Esophagus squamous epithelium (tissue), 4 donors: ENCODE measurements around the gene ACSM2B.
"Not testable (repeated sequence)": the region's sequence is repeated elsewhere in the genome, so short reads cannot be mapped to it uniquely, and the experiment has no call there.

Experiments
- POLR2A ChIP-seq, 4 donors: fragments of 450-650 bp; IDR thresholded peaks; one replicate each; pipeline ENCODE4 v1.6.1; 2017; ENCODE audit warnings: antibody characterized with exemption in 4 of 4, mild to moderate bottlenecking in 4 of 4, moderate library complexity in 3 of 4
- TF ChIP-seq, protein P1 (sequence below), 6 experiments: fragments of 450-650 bp in 4 of 6; fragments of 200-600 bp in 2 of 6; sonication (generic) in 2 of 6; IDR thresholded peaks; one replicate each; pipeline ENCODE4 v1.5.1; 2016 to 2019; ENCODE audit warnings: antibody characterized with exemption in 6 of 6, mild to moderate bottlenecking in 4 of 6, moderate library complexity in 4 of 6

DNA sequence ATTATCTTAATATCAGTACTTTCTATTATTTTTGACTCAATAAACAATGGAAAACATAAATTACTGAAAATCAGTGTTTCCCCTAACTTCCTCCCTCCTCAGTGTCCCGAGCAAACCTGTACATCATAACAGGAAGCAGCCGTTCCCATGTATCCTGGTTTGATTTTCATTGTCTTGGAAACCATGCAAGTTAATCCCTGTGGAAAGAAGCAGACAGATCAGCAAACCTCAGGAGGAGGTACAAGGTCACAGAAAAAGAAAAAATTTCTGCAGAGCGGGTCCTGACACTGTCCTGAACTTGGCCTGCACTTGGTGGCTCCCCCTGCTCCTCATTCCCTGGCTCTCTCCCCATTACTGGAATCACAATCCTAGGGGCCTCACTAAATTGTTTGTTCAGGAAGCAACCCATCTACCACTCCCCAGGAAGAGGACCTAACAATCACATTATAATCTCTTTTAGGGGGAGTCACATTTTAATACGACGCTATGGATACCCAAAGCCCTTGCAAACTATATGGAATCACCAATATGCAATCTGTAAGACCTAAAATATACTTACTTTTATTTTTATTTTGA lies 29.8 kb downstream of the ACSM2B start:
- TF ChIP-seq, protein P1, sequence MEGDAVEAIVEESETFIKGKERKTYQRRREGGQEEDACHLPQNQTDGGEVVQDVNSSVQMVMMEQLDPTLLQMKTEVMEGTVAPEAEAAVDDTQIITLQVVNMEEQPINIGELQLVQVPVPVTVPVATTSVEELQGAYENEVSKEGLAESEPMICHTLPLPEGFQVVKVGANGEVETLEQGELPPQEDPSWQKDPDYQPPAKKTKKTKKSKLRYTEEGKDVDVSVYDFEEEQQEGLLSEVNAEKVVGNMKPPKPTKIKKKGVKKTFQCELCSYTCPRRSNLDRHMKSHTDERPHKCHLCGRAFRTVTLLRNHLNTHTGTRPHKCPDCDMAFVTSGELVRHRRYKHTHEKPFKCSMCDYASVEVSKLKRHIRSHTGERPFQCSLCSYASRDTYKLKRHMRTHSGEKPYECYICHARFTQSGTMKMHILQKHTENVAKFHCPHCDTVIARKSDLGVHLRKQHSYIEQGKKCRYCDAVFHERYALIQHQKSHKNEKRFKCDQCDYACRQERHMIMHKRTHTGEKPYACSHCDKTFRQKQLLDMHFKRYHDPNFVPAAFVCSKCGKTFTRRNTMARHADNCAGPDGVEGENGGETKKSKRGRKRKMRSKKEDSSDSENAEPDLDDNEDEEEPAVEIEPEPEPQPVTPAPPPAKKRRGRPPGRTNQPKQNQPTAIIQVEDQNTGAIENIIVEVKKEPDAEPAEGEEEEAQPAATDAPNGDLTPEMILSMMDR (IDR thresholded peaks at IDR 0.05) = not testable (repeated sequence)
- TF ChIP-seq POLR2A (IDR thresholded peaks at IDR 0.05) = not testable (repeated sequence)
